SK-N-SH (cell line): ENCODE measurements around the gene MARCHF11.

Source experiments
- CHD2 ChIP-seq: fragments of 150-350 bp; IDR thresholded peaks from 2 replicates; pipeline ENCODE4 v1.6.1; 2018; ENCODE audit warnings: low read length; ENCODE audit not compliant: partially characterized antibody
- CTCF ChIP-seq: fragments of 200-600 bp; sonication (generic); IDR thresholded peaks from 2 replicates; pipeline ENCODE4 v1.6.1; 2017; ENCODE audit warnings: antibody characterized with exemption, mild to moderate bottlenecking, moderate library complexity
- JUND ChIP-seq: IDR thresholded peaks from 2 replicates; pipeline ENCODE4 v1.4.0; 2012
- MXI1 ChIP-seq: IDR thresholded peaks from 2 replicates; pipeline ENCODE4 v1.6.1; 2012; ENCODE audit warnings: mild to moderate bottlenecking, low read depth, low read length, improper control_type of control experiment

- TF ChIP-seq CTCF (no peak), JUND (no peak), MXI1 (no peak; the same call in 1 of the 2 replicates), CHD2 (no peak)
Measured at GRCh38 chr5:16179511-16179935, at the start of gene MARCHF11.
